HL-60 (cell line): ENCODE results near the gene ABCB6.

Experiments used
- POLR2AphosphoS5 ChIP-seq: IDR thresholded peaks from 2 replicates; pipeline ENCODE4 v1.6.1; 2012; ENCODE audit warnings: low read depth
- TF ChIP-seq, protein P1 (sequence below): IDR thresholded peaks from 2 replicates; pipeline ENCODE4 v1.6.1; 2012; ENCODE audit warnings: low read depth; ENCODE audit not compliant: insufficient replicate concordance
- TF ChIP-seq, protein P2 (sequence below): IDR thresholded peaks from one replicate; pipeline ENCODE4 v1.5.1; 2011; ENCODE audit warnings: low read length, control low read depth, inconsistent platforms; ENCODE audit not compliant: insufficient read depth

DNA sequence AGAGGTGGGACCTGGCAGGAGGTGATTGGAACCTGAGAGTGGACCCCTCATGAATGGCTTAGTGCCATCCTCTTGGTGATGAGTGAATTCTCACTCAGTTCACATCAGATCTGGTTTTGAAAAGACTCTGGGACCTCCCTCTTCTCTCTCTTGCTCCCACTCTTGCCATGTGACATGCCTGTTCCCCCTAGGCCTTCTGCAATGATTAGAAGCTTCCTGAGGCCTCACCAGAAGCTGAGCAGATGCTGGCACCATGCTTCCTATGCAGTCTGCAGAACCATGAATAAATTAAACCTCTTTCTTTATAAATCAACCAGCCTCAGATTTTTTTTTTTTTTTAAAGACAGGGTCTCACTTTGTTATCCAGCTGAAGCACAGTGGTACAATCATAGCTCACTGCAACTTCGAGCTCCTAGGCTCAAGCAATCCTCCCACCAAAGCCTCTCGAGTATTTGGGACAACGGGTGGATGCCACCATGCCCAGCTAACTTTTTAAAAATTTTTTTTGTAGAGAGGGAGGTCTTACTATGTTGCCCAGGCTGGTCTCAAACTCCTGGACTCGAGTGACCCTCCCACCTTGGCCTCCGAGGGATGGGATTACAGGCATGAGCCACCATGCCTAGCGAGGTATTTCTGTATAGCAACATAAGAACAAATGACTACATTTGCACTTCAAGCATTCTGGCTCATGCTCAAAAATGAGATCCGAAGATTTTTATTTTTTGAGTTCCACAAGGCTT is 14.2 kb downstream of the ABCB6 start:
- no peak for TF ChIP-seq POLR2AphosphoS5
- TF ChIP-seq, protein P1, sequence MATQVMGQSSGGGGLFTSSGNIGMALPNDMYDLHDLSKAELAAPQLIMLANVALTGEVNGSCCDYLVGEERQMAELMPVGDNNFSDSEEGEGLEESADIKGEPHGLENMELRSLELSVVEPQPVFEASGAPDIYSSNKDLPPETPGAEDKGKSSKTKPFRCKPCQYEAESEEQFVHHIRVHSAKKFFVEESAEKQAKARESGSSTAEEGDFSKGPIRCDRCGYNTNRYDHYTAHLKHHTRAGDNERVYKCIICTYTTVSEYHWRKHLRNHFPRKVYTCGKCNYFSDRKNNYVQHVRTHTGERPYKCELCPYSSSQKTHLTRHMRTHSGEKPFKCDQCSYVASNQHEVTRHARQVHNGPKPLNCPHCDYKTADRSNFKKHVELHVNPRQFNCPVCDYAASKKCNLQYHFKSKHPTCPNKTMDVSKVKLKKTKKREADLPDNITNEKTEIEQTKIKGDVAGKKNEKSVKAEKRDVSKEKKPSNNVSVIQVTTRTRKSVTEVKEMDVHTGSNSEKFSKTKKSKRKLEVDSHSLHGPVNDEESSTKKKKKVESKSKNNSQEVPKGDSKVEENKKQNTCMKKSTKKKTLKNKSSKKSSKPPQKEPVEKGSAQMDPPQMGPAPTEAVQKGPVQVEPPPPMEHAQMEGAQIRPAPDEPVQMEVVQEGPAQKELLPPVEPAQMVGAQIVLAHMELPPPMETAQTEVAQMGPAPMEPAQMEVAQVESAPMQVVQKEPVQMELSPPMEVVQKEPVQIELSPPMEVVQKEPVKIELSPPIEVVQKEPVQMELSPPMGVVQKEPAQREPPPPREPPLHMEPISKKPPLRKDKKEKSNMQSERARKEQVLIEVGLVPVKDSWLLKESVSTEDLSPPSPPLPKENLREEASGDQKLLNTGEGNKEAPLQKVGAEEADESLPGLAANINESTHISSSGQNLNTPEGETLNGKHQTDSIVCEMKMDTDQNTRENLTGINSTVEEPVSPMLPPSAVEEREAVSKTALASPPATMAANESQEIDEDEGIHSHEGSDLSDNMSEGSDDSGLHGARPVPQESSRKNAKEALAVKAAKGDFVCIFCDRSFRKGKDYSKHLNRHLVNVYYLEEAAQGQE, result no peak
- TF ChIP-seq, protein P2, sequence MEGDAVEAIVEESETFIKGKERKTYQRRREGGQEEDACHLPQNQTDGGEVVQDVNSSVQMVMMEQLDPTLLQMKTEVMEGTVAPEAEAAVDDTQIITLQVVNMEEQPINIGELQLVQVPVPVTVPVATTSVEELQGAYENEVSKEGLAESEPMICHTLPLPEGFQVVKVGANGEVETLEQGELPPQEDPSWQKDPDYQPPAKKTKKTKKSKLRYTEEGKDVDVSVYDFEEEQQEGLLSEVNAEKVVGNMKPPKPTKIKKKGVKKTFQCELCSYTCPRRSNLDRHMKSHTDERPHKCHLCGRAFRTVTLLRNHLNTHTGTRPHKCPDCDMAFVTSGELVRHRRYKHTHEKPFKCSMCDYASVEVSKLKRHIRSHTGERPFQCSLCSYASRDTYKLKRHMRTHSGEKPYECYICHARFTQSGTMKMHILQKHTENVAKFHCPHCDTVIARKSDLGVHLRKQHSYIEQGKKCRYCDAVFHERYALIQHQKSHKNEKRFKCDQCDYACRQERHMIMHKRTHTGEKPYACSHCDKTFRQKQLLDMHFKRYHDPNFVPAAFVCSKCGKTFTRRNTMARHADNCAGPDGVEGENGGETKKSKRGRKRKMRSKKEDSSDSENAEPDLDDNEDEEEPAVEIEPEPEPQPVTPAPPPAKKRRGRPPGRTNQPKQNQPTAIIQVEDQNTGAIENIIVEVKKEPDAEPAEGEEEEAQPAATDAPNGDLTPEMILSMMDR, result no peak
